RWPE1 (cell line): ENCODE measurements around the gene GPR171.

Experiments used
- CTCF ChIA-PET: fragments of 350-600 bp; sonication (Branson Sonifier 250); formaldehyde crosslinking; extraction: SDS; loops from one replicate; lab custom pipeline; 2021; lab: Yijun Ruan, JAX
- POLR2A ChIA-PET: fragments of 400-600 bp; formaldehyde crosslinking; extraction: SDS; loops from one replicate; lab custom pipeline; 2020; ENCODE audit warnings: antibody characterized with exemption; ENCODE audit not compliant: low non-redundant PET; lab: Yijun Ruan, JAX
- DNase-seq: peaks from one replicate; pipeline ENCODE4 v3.0.0; 2012; ENCODE audit warnings: low spot score
- H3K27ac ChIP-seq: fragments of 450-650 bp; 2 replicates; pipeline ENCODE4 v1.5.1; 2017
- CTCF ChIP-seq: fragments of 450-650 bp; conservative IDR thresholded peaks from 2 replicates; pipeline ENCODE4 v1.5.1; 2017; ENCODE audit warnings: low read depth, mild to moderate bottlenecking

GPR171 gene

GRCh38 chr3:151225040-151225975, 22.3 kb upstream of the GPR171 start:
- DNase-seq, result no peak
- no peak overlapping the region for H3K27ac ChIP-seq
- ChIA-PET CTCF (interaction anchor here (0.7 kb wide), 1 partner anchor 1324 kb away, joined by 3 read pairs; no protein-coding TSS in a partner anchor), POLR2A (no interaction called here)
- no peak for TF ChIP-seq CTCF

DNA sequence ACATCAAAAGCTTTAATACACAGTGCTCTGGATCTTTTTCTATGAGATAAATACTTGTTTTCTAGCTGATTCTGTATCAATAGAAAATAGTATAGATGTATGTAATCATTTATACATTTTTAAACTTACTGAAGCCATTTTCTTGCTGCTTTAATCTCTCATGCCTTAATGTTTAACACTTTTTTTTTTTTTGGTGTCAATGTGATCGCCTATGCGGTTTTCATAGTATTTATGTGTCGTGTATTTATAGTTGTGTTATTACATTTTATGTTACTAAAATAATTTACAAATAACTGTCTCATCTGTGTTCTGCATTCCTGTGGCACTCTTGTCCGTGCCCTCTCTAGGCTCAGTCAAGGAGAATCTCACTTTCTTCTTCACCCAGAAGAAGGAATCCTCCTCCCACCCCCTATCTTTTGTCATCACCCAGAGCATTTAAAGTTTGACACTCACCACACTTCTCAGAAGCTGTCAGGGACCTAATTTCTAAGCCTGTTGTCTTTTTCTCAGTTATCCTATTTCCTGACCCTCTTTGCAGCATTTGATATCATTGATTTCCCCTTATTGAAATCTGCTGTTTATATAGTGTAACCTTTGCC, 21.4 kb upstream of the GPR171 start:
- no peak for TF ChIP-seq CTCF
- DNase-seq, result no peak
- POLR2A ChIA-PET, result no interaction called here
- H3K27ac ChIP-seq, result no peak overlapping the region
- CTCF ChIA-PET, result no interaction called here

DNA sequence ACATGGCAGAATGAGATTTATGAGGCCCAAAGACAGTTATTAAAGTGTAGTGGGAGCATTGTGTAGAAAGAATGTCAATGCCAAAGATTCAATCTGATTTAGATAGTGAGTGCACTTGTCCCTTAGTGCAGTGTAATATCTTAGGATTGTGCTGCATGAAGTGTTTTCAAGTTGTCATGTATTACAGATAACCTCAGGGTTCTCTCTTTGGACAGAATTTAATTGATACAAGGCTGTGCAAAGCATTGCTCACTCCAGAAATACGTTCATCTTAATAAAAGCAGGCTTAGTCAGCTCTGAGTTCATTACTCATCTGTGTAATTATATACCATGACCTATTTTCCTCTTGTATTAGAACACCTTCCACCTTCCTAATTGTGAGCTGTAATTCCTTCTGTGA, 16.0 kb upstream of the GPR171 start:
- H3K27ac ChIP-seq, result no peak overlapping the region
- TF ChIP-seq CTCF, result no peak
- ChIA-PET CTCF (interaction anchor here (2.2 kb wide), 1 partner anchor 9 kb away, joined by 10 read pairs; no protein-coding TSS in a partner anchor), POLR2A (no interaction called here)
- peak; percentile 84 for DNase-seq

GRCh38 chr3:151218136-151218535, 15.1 kb upstream of the GPR171 start:
- no peak for DNase-seq
- CTCF ChIA-PET, result interaction anchor here (0.5 to 0.6 kb wide), 3 partner anchors 45 to 110 kb away, joined by 3 to 6 read pairs (median 5); no protein-coding TSS in a partner anchor
- TF ChIP-seq CTCF, result no peak
- POLR2A ChIA-PET, result no interaction called here
- no peak overlapping the region for H3K27ac ChIP-seq

- CTCF ChIA-PET, result interaction anchor here (1.0 to 1.3 kb wide), 2 partner anchors 11 to 49 kb away, joined by 3 to 5 read pairs; no protein-coding TSS in a partner anchor
- no peak overlapping the region for H3K27ac ChIP-seq
- no peak for DNase-seq
- POLR2A ChIA-PET, result no interaction called here
- no peak for TF ChIP-seq CTCF
Observed at GRCh38 chr3:151216641-151217607, 13.9 kb upstream of the GPR171 start.
